ENCODE measurements around the gene LDLRAP1. TPM values are rescaled to one million over a fixed set of nuclear protein-coding genes. Genes with fewer than 3 reads are reported as not detected.

LDLRAP1 gene
- total and polyA plus RNA-seq, 9 of the 15 experiments (the other 6 are each of a cell fraction or from before 2014, with no cell fraction given): 0.56 to 29.6 (median 16.2) TPM

DNA sequence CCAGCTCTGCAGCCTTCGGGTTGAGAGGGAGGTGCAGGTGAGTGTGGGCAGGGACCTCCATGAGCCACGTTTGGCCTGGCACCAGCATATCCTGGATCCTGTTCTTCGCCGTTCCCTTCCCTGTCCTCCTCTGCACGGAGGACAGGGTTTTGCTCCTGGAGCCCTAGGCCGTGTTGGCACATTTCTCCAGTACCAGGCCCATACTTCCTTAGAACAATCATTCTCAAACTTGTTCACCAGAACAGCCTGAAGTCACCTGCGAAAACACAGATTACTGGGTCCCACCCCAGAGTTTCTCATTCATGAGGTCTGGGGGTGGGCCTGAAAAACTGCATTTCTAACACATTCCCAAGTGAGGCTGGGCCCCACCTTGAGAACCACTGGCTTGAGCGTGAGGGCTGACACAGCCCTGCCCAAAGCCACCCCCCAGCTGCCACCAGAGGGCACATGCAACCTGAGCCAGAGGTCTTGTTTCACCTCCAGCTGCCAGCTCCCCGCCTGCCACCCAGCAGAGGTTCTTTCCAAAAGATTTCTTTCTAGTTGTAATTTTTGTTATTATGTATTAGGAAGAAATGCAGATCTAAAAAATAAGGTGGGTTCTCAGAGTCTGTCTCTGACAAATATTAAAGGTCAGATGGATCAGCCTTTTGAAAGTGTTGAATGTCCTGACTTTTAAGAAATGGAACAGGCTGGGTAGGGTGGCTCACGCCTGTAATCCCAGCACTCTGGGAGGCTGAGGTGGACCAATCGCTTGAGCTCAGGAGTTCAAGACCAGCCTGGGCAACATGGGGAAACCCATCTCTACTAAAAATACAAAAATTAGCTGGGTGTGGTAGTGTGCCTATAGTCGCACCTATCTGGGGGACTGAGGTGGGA lies 39.6 kb upstream of the LDLRAP1 start:
- Histone ChIP-seq H3K9ac (ENCODE audit: insufficient read depth in 1 of 2, low read depth in 2 of 2, low read length in 2 of 2) (no peak overlapping the region), H3K36me3 (ENCODE audit: control insufficient read depth, insufficient read depth, low read length) (peaks cover 25% of the 10 kb centered on the region), H3K4me2 (ENCODE audit: insufficient read depth, low read length) (no peak overlapping the region), H3K4me1 (replicated peaks in 1 of 2; ENCODE audit: control insufficient read depth in 2 of 2, insufficient read depth in 2 of 2, low read length in 2 of 2) (0 out of 5 replicates have a peak, but pooled peaks cover 0 to 2% of the 10 kb centered on the region in 2 experiments), H3K27me3 (ENCODE audit: control insufficient read depth in 2 of 2, insufficient read depth in 2 of 2, low read length in 2 of 2) (no peaks in the 10 kb centered on the region), H3K9me3 (replicated peaks; ENCODE audit: control insufficient read depth, insufficient read depth, low read depth, low read length) (no peaks in the 10 kb centered on the region), H3K4me3 (no peak overlapping the region), H3K79me2 (ENCODE audit: control insufficient read depth, insufficient read depth, low read length) (no peaks in the 10 kb centered on the region), H3K27ac (ENCODE audit: extremely low read depth, low read depth, low read length) (no peak overlapping the region), H2AFZ (ENCODE audit: low read depth, low read length) (no peak overlapping the region), H4K20me1 (replicated peaks; ENCODE audit: control insufficient read depth, insufficient read depth, low read length) (no peaks in the 10 kb centered on the region), H3K9me1 (ENCODE audit: control insufficient read depth, insufficient read depth, low read length) (no peaks in the 10 kb centered on the region)
- 0 out of 2 replicates have a peak, but pooled peaks have one; percentile 29 for TF ChIP-seq SMC3 (conservative IDR thresholded peaks at IDR 0.05; ENCODE audit: insufficient read depth, low read depth, low read length)
- no peak for TF ChIP-seq POLR2B (IDR thresholded peaks at IDR 0.05; ENCODE audit: low read depth, partially characterized antibody)
- TF ChIP-seq CHD4 (IDR thresholded peaks at IDR 0.05; ENCODE audit: insufficient read depth, insufficient replicate concordance, low read depth, low read length, poor library complexity, severe bottlenecking): no peak
- TF ChIP-seq SIN3A (IDR thresholded peaks at IDR 0.05; ENCODE audit: borderline replicate concordance in 2 of 2, control insufficient read depth in 1 of 2, low read depth in 2 of 2, low read length in 2 of 2): 0 out of 4 replicates have a peak, but pooled peaks of 1 of the 2 experiments have one; percentile 5
- TF ChIP-seq RAD21 (CRISPR knock-in tag; conservative IDR thresholded peaks at IDR 0.05 in 1 of 2, IDR thresholded peaks at IDR 0.05 in 1 of 2): peak in 1 of 2 experiments; percentile 50; a peak in 2 of 4 replicates
- peak; percentile 43 to 54 (median 50) for TF ChIP-seq CTCF (IDR thresholded peaks at IDR 0.05 in 2 of 3, conservative IDR thresholded peaks at IDR 0.05 in 1 of 3; ENCODE audit: insufficient read depth in 2 of 3, low read depth in 1 of 3, low read length in 3 of 3)
- in situ Hi-C loops (cut with MboI) (no loop called here), intact Hi-C loops (cut with micrococcal nuclease) (no loop called here)
- ChIA-PET POLR2A (interaction anchor here (1.9 to 2.7 kb wide), 3 partner anchors 10 to 259 kb away, joined by 5 to 13 read pairs (median 6); no protein-coding TSS in a partner anchor), CTCF (ENCODE audit: low intra/inter-chr PET ratio) (no interaction called here)
- no TSS peak for BruUV-seq (replicated peaks)
- WGBS (ENCODE audit: insufficient coverage, low coverage, missing lambda C conversion rate): 78% methylated on average over 12 of the region's 12 CpGs
- peak; percentile 67 for ATAC-seq
- peak in 1 of 4 experiments; percentile 37 for DNase-seq (ENCODE audit: extremely low read depth in 1 of 4, low spot score in 3 of 4)
- FAIRE-seq: no peak

Measured in K562 (cell line).